ENCODE data around the gene ANO10.

DNA sequence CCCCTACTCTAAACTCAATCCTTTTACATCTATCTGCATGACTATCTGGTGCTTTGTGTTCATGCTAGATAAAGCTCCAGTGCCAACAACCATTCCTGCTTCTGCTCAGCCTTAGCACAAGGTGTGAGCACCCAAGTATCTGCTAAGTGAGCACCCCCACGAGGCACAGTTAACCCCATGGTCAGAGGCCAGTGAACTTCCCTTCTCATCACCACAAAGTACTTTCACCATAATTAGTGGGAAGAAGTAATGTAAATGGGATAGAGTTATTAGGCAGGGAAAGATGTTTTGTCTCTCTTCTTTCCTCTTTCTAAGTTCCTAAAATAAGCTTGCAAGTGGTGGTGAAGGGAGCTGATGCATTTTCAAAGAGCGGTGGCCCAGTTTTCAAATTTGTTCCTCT lies 96.4 kb downstream of the ANO10 start:
- TF ChIP-seq, protein P1, sequence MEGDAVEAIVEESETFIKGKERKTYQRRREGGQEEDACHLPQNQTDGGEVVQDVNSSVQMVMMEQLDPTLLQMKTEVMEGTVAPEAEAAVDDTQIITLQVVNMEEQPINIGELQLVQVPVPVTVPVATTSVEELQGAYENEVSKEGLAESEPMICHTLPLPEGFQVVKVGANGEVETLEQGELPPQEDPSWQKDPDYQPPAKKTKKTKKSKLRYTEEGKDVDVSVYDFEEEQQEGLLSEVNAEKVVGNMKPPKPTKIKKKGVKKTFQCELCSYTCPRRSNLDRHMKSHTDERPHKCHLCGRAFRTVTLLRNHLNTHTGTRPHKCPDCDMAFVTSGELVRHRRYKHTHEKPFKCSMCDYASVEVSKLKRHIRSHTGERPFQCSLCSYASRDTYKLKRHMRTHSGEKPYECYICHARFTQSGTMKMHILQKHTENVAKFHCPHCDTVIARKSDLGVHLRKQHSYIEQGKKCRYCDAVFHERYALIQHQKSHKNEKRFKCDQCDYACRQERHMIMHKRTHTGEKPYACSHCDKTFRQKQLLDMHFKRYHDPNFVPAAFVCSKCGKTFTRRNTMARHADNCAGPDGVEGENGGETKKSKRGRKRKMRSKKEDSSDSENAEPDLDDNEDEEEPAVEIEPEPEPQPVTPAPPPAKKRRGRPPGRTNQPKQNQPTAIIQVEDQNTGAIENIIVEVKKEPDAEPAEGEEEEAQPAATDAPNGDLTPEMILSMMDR (IDR thresholded peaks at IDR 0.05; ENCODE audit: insufficient read depth, low read depth, low read length), result no peak
- no peak for TF ChIP-seq EZH2 (IDR thresholded peaks at IDR 0.05; ENCODE audit: insufficient read depth, low read length)
